Kidney (tissue), 14 donors: Measurements from ENCODE around the gene TXNL4A. TPM values are rescaled to one million over a fixed set of nuclear protein-coding genes. Genes with fewer than 3 reads are reported as not detected.

ENCODE experiments used
- DNase-seq, 5 donors: peaks; one replicate each; pipeline ENCODE4 v3.0.0-alpha.2; 2013 to 2020
- FAIRE-seq: peaks from 2 replicates; lab custom pipeline; 2012; peaks lifted over from hg19 to GRCh38; lab: Jason Lieb, UNC
- H3K27ac ChIP-seq, 2 donors: one replicate each; pipeline ENCODE4 v1.7.0; 2013; ENCODE audit warnings: low read depth in 2 of 2, low read length in 2 of 2, inconsistent platforms in 1 of 2
- H3K27me3 ChIP-seq: one replicate; pipeline ENCODE4 v1.7.1; 2013; ENCODE audit warnings: low read length, inconsistent platforms; ENCODE audit not compliant: control insufficient read depth, insufficient read depth
- H3K36me3 ChIP-seq, 3 donors: one replicate each; pipeline versions ENCODE4 v1.7.0 to v1.7.1; 2013; ENCODE audit warnings: low read length in 3 of 3, control low read depth in 1 of 3, inconsistent platforms in 1 of 3; ENCODE audit not compliant: insufficient read depth in 3 of 3, control insufficient read depth in 2 of 3
- H3K4me1 ChIP-seq, 3 donors: one replicate each; pipeline versions ENCODE4 v1.7.0 to v1.7.1; 2013; ENCODE audit warnings: low read length in 3 of 3, inconsistent platforms in 1 of 3, low read depth in 1 of 3; ENCODE audit not compliant: control insufficient read depth in 2 of 3, insufficient read depth in 2 of 3
- H3K4me3 ChIP-seq, 3 donors: one replicate each; pipeline versions ENCODE4 v1.7.0 to v1.8.1; 2013; ENCODE audit warnings: low read length in 3 of 3, control low read depth in 1 of 3, inconsistent platforms in 1 of 3
- H3K9ac ChIP-seq, 3 donors: one replicate each; pipeline versions ENCODE4 v1.7.0 to v1.7.1; 2013; ENCODE audit warnings: low read length in 3 of 3, control low read depth in 1 of 3, inconsistent platforms in 1 of 3
- H3K9me3 ChIP-seq, 3 donors: one replicate each; pipeline versions ENCODE4 v1.7.0 to v1.7.1; 2013; ENCODE audit warnings: low read length in 3 of 3, control low read depth in 1 of 3, inconsistent platforms in 1 of 3; ENCODE audit not compliant: control insufficient read depth in 2 of 3, insufficient read depth in 1 of 3
- CTCF ChIP-seq: IDR thresholded peaks from 3 replicates; pipeline ENCODE4 v1.5.1; 2012; ENCODE audit warnings: mild to moderate bottlenecking, moderate library complexity, borderline replicate concordance; ENCODE audit not compliant: insufficient read depth; ENCODE audit errors: extremely low read depth
- intact Hi-C: fragments of 100-400 bp; cut with DNase I; formaldehyde crosslinking; loops from one replicate; pipeline ENCODE4 v1.11.1; 2022
- polyA plus RNA-seq: library from polyadenylated mRNA; stranded (reverse); fragments of 350-450 nt; fragmentation: Illumina TruSeq; extraction: RNeasy Lipid Tissue Mini Kit (QIAGEN cat#74804); gene quantifications from one replicate; pipeline ENCODE4 v1.2.3, GENCODE V29; 2014; ENCODE audit warnings: low read depth, low replicate concordance; ENCODE audit not compliant: insufficient read depth
- total RNA-seq: library from RNA; stranded (reverse); fragmentation: NEBNext Ultra II Directional; extraction: Animal tissue kit (Norgen Biotek cat#: 25700); gene quantifications from one replicate; pipeline ENCODE4 v1.2.1, GENCODE V29; 2021
- donor health status: control.
- donor health status: control.
- donor health status: control.
- donor health status: control.
- donor health status: control.
- donor health status: DM: yes; HTN: yes; CAD: no.
- donor health status: Normal renal cell carcinoma (clear cell type).

TXNL4A gene
- total and polyA plus RNA-seq, 2 donors from 2014 or later = 76.7 to 178 TPM

DNA sequence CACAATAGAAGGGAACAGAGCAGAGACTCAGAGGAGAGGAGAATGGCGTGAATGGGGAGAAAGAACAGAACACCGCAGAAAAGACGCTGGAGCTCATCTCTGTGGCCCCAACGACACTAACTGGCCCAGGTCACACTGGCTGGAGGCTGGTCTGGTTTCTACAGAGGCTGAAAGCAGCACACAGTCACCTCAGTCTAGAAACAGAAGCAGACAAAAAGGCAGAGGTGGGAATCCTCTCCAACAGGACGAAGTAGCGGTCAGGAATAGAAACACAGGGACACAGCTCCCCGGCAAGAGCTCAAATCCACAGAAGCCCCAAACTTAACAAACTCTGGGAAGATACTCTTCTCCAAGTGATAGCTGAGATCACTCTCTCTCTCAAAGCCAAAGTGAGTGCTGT is 46.2 kb downstream of the TXNL4A start:
- H3K27ac ChIP-seq = peak overlapping the region in 1 of 2 donors; percentile 25
- intact Hi-C loops = no loop called here
- TF ChIP-seq CTCF = no peak
- H3K36me3 ChIP-seq = peaks cover 0 to 14% (median 8%) of the 10 kb centered on the region in 3 donors
- H3K4me3 ChIP-seq = no peak overlapping the region
- peaks cover 0 to 39% (median 21%) of the 10 kb centered on the region in 3 donors for H3K4me1 ChIP-seq
- no peaks in the 10 kb centered on the region for H3K27me3 ChIP-seq
- no peaks in the 10 kb centered on the region for H3K9me3 ChIP-seq
- no peak for FAIRE-seq
- DNase-seq = peak in 1 of 5 donors; percentile 4
- H3K9ac ChIP-seq = no peak overlapping the region

- Histone ChIP-seq H3K9ac (no peak overlapping the region), H3K36me3 (peaks cover 0 to 10% (median 8%) of the 10 kb centered on the region in 3 donors), H3K27ac (peak overlapping the region in 1 of 2 donors; percentile 49), H3K4me1 (peaks cover 0 to 35% (median 18%) of the 10 kb centered on the region in 3 donors), H3K9me3 (no peaks in the 10 kb centered on the region), H3K27me3 (no peaks in the 10 kb centered on the region), H3K4me3 (no peak overlapping the region)
- FAIRE-seq (no peak), DNase-seq (peak in 2 of 5 donors; percentile 26 to 38)
- intact Hi-C loops = no loop called here
- TF ChIP-seq CTCF = no peak
These were observed 46.8 kb downstream of the TXNL4A start for GRCh38 chr18:79941473-79942119.

DNA sequence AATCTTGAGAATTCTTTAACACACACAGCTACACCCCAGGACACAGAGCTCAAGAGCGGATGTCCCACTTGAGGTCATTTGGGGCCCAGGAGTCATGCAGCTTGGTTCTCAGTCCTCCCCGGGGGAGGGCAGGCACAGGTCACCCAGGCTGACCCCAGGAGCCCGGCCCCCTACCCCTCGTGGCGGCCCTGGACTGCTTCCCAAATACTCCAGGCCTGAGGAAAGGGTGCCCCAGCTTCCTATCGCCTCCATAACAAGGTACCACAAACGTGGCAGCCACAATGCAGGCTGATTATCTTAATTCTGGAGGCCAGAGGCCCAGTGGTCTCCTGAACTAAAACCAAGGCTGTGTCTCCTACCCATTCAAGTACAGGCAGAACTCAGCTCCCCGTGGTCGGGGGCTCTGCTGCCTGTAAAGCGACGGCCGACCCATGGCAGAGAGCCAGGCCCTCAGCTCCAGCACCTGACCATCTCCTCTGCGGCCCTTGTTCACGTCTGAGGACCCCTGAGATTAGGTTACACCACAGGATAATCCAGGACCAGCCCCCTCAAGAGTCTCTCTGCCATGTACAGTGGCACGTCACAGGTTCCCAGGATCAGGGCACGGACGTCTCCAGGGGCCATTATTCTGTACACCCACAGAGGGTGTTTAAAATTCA is 47.4 kb downstream of the TXNL4A start:
- H3K4me3 ChIP-seq = no peak overlapping the region
- peaks cover 0 to 13% (median 8%) of the 10 kb centered on the region in 3 donors for H3K36me3 ChIP-seq
- peaks cover 0 to 33% (median 16%) of the 10 kb centered on the region in 3 donors for H3K4me1 ChIP-seq
- no peak for TF ChIP-seq CTCF
- H3K27ac ChIP-seq = no peak overlapping the region
- H3K9ac ChIP-seq = no peak overlapping the region
- DNase-seq (peak in 2 of 5 donors; percentile 24 to 59), FAIRE-seq (no peak)
- no peaks in the 10 kb centered on the region for H3K27me3 ChIP-seq
- intact Hi-C loops = no loop called here
- H3K9me3 ChIP-seq = no peaks in the 10 kb centered on the region
